ENCODE results near the gene LENG9. TPM values are rescaled to one million over a fixed set of nuclear protein-coding genes. Genes with fewer than 3 reads are reported as not detected.

LENG9 gene
- total RNA-seq, 2 donors from 2014 or later = 2.5 to 5.8 TPM

- ATAC-seq (no peak), DNase-seq (ENCODE audit: low spot score in 2 of 2) (no peak)
- Mint-ChIP-seq H3K9me3 (no peaks in the 10 kb centered on the region), H3K27ac (no peak overlapping the region), H3K36me3 (no peaks in the 10 kb centered on the region)
Observed at GRCh38 chr19:54435551-54436016, 28.0 kb downstream of the LENG9 start.

GRCh38 chr19:54434873-54435214, 28.7 kb downstream of the LENG9 start:
- Mint-ChIP-seq H3K36me3 (no peaks in the 10 kb centered on the region), H3K27ac (no peak overlapping the region), H3K9me3 (no peaks in the 10 kb centered on the region)
- ATAC-seq = peak in 1 of 2 donors; percentile 42
- no peak for DNase-seq (ENCODE audit: low spot score in 2 of 2)

- DNase-seq (ENCODE audit: low spot score in 2 of 2) (no peak), ATAC-seq (no peak)
- no peak overlapping the region for H3K27ac Mint-ChIP-seq
- H3K9me3 Mint-ChIP-seq = no peaks in the 10 kb centered on the region
- H3K36me3 Mint-ChIP-seq = no peaks in the 10 kb centered on the region
Observed at GRCh38 chr19:54434112-54434872, 29.3 kb downstream of the LENG9 start.

GRCh38 chr19:54433697-54434096, 29.9 kb downstream of the LENG9 start:
- Mint-ChIP-seq H3K9me3 (no peaks in the 10 kb centered on the region), H3K27ac (no peak overlapping the region), H3K36me3 (no peaks in the 10 kb centered on the region)
- DNase-seq (ENCODE audit: low spot score in 2 of 2) = no peak
- ATAC-seq = no peak

GRCh38 chr19:54432144-54432738, 31.3 kb downstream of the LENG9 start:
- Mint-ChIP-seq H3K9me3 (no peaks in the 10 kb centered on the region), H3K27ac (no peak overlapping the region), H3K36me3 (no peaks in the 10 kb centered on the region)
- DNase-seq (ENCODE audit: low spot score in 2 of 2) (no peak), ATAC-seq (no peak)

- Mint-ChIP-seq H3K27ac (no peak overlapping the region), H3K36me3 (no peaks in the 10 kb centered on the region), H3K9me3 (no peaks in the 10 kb centered on the region)
- DNase-seq (ENCODE audit: low spot score in 2 of 2) = no peak
- ATAC-seq = no peak
Observed at GRCh38 chr19:54431255-54431838, 32.2 kb downstream of the LENG9 start.

GRCh38 chr19:54430306-54431254, 33.0 kb downstream of the LENG9 start:
- Mint-ChIP-seq H3K36me3 (no peaks in the 10 kb centered on the region), H3K9me3 (no peaks in the 10 kb centered on the region), H3K27ac (no peak overlapping the region)
- DNase-seq (ENCODE audit: low spot score in 2 of 2) (peak in 1 of 2 donors; percentile 61), ATAC-seq (peak; percentile 53 to 88)

GRCh38 chr19:54429545-54430227, 33.9 kb downstream of the LENG9 start:
- DNase-seq (ENCODE audit: low spot score in 2 of 2) (no peak), ATAC-seq (no peak)
- Mint-ChIP-seq H3K27ac (peak overlapping the region in 1 of 2 donors; percentile 19), H3K9me3 (no peaks in the 10 kb centered on the region), H3K36me3 (no peaks in the 10 kb centered on the region)

GRCh38 chr19:54429176-54429495, 34.4 kb downstream of the LENG9 start:
- Mint-ChIP-seq H3K27ac (peak overlapping the region; percentile 19 to 44), H3K9me3 (no peaks in the 10 kb centered on the region), H3K36me3 (no peaks in the 10 kb centered on the region)
- no peak for DNase-seq (ENCODE audit: low spot score in 2 of 2)
- no peak for ATAC-seq

- H3K27ac Mint-ChIP-seq = peak overlapping the region; percentile 19 to 50
- ATAC-seq (no peak), DNase-seq (ENCODE audit: low spot score in 2 of 2) (no peak)
- no peaks in the 10 kb centered on the region for H3K36me3 Mint-ChIP-seq
- no peaks in the 10 kb centered on the region for H3K9me3 Mint-ChIP-seq
Observed at GRCh38 chr19:54428323-54429175, 35.0 kb downstream of the LENG9 start.

- ATAC-seq (no peak), DNase-seq (ENCODE audit: low spot score in 2 of 2) (no peak)
- H3K36me3 Mint-ChIP-seq = no peaks in the 10 kb centered on the region
- no peaks in the 10 kb centered on the region for H3K9me3 Mint-ChIP-seq
- no peak overlapping the region for H3K27ac Mint-ChIP-seq
Observed at GRCh38 chr19:54427586-54427985, 36.0 kb downstream of the LENG9 start.

GRCh38 chr19:54426291-54426931, 37.2 kb downstream of the LENG9 start:
- Mint-ChIP-seq H3K27ac (no peak overlapping the region), H3K36me3 (no peaks in the 10 kb centered on the region), H3K9me3 (no peaks in the 10 kb centered on the region)
- DNase-seq (ENCODE audit: low spot score in 2 of 2) (no peak), ATAC-seq (no peak)

- no peaks in the 10 kb centered on the region for H3K36me3 Mint-ChIP-seq
- DNase-seq (ENCODE audit: low spot score in 2 of 2) = no peak
- ATAC-seq = no peak
- no peak overlapping the region for H3K27ac Mint-ChIP-seq
- H3K9me3 Mint-ChIP-seq = no peaks in the 10 kb centered on the region
Observed at GRCh38 chr19:54425382-54425723, 38.2 kb downstream of the LENG9 start.

- Mint-ChIP-seq H3K27ac (no peak overlapping the region), H3K9me3 (no peaks in the 10 kb centered on the region), H3K36me3 (no peaks in the 10 kb centered on the region)
- no peak for ATAC-seq
- no peak for DNase-seq (ENCODE audit: low spot score in 2 of 2)
Observed at GRCh38 chr19:54424660-54425381, 38.8 kb downstream of the LENG9 start.

GRCh38 chr19:54424201-54424600, 39.4 kb downstream of the LENG9 start:
- DNase-seq (ENCODE audit: low spot score in 2 of 2) (no peak), ATAC-seq (no peak)
- no peak overlapping the region for H3K27ac Mint-ChIP-seq
- H3K9me3 Mint-ChIP-seq = no peaks in the 10 kb centered on the region
- no peaks in the 10 kb centered on the region for H3K36me3 Mint-ChIP-seq
